K562 (cell line): Measurements from ENCODE around the gene FADS1. TPM values are rescaled to one million over a fixed set of nuclear protein-coding genes. Genes with fewer than 3 reads are reported as not detected.

Experiments used
- ARNT ChIP-seq, 2 experiments: fragments of 450-650 bp; IDR thresholded peaks; 2 replicates each; pipeline ENCODE4 v1.6.1; 2016; ENCODE audit warnings: mild to moderate bottlenecking in 1 of 2
- BHLHE40 ChIP-seq: IDR thresholded peaks from 2 replicates; pipeline ENCODE4 v1.6.1; 2011; ENCODE audit warnings: low read length, improper control_type of control experiment
- CC2D1A ChIP-seq: fragments of 450-650 bp; IDR thresholded peaks from 2 replicates; pipeline ENCODE4 v1.6.1; 2017; ENCODE audit warnings: mild to moderate bottlenecking
- COPS2 ChIP-seq: fragments of 450-650 bp; conservative IDR thresholded peaks from 2 replicates; pipeline ENCODE4 v1.6.1; 2016; ENCODE audit warnings: mild to moderate bottlenecking, moderate library complexity
- CREB1 ChIP-seq, 2 experiments: sonication (generic) in 1 of 2; formaldehyde crosslinking in 1 of 2; IDR thresholded peaks; 2 replicates each; pipeline versions ENCODE4 v1.6.1 to v1.8.0; 2012 to 2022; ENCODE audit warnings: inconsistent platforms in 1 of 2, mild to moderate bottlenecking in 1 of 2, missing genetic modification reagents in 1 of 2, moderate library complexity in 1 of 2
- CREBBP ChIP-seq: IDR thresholded peaks from one replicate; pipeline ENCODE4 v1.6.1; 2012; ENCODE audit warnings: low read depth, mild to moderate bottlenecking, control low read depth, inconsistent platforms, low read length
- FOXA3 ChIP-seq, 2 experiments: fragments of 450-650 bp in 1 of 2; sonication (generic) in 1 of 2; formaldehyde crosslinking; IDR thresholded peaks in 1 of 2; conservative IDR thresholded peaks in 1 of 2; 2 replicates each; pipeline versions ENCODE4 v1.4.0 to v1.8.0; 2020 to 2022; ENCODE audit warnings: mild to moderate bottlenecking in 2 of 2, missing genetic modification reagents in 1 of 2
- FOXP1 ChIP-seq: sonication (generic); formaldehyde crosslinking; IDR thresholded peaks from 2 replicates; pipeline ENCODE4 v1.8.0; 2022; ENCODE audit warnings: mild to moderate bottlenecking, missing genetic modification reagents
- FOXP4 ChIP-seq: sonication (generic); formaldehyde crosslinking; IDR thresholded peaks from 2 replicates; pipeline ENCODE4 v1.8.0; 2022; ENCODE audit warnings: mild to moderate bottlenecking, missing genetic modification reagents, borderline replicate concordance
- HLTF ChIP-seq: fragments of 450-650 bp; IDR thresholded peaks from 2 replicates; pipeline ENCODE4 v1.6.1; 2016
- HNRNPL ChIP-seq: fragments of 200-400 bp; formaldehyde crosslinking; IDR thresholded peaks from 2 replicates; pipeline ENCODE4 v1.6.1; 2017; ENCODE audit warnings: low read depth, mild to moderate bottlenecking, low read length
- IFI16 ChIP-seq: fragments of 250-450 bp; sonication (Bioruptor Pico); IDR thresholded peaks from 2 replicates; pipeline ENCODE4 v2.1.2; 2022; ENCODE audit warnings: mild to moderate bottlenecking, inconsistent platforms
- LCOR ChIP-seq: sonication (generic); formaldehyde crosslinking; IDR thresholded peaks from 2 replicates; pipeline ENCODE4 v1.8.0; 2022; ENCODE audit warnings: mild to moderate bottlenecking, missing genetic modification reagents
- MTF1 ChIP-seq: fragments of 250-450 bp; sonication (Bioruptor Pico); IDR thresholded peaks from 2 replicates; pipeline ENCODE4 v1.9.0; 2021; ENCODE audit warnings: moderate library complexity, mild to moderate bottlenecking, inconsistent platforms, borderline replicate concordance
- NFRKB ChIP-seq: fragments of 450-650 bp; IDR thresholded peaks from 2 replicates; pipeline ENCODE4 v1.6.1; 2016; ENCODE audit warnings: low read depth
- NFXL1 ChIP-seq: fragments of 450-650 bp; formaldehyde crosslinking; IDR thresholded peaks from 2 replicates; pipeline ENCODE4 v1.4.0; 2021; ENCODE audit warnings: mild to moderate bottlenecking
- SMARCA4 ChIP-seq: fragments of 450-650 bp; IDR thresholded peaks from 2 replicates; pipeline ENCODE4 v1.6.1; 2016
- SMARCA5 ChIP-seq: fragments of 450-650 bp; IDR thresholded peaks from 2 replicates; pipeline ENCODE4 v1.6.1; 2016
- SRF ChIP-seq, 2 experiments: fragments of 250-450, 450-650 bp in 1 of 2; sonication (Bioruptor Pico) in 1 of 2; sonication (generic) in 1 of 2; formaldehyde crosslinking; IDR thresholded peaks; 2 replicates each; pipeline versions ENCODE4 v1.5.0 to v1.5.1; 2020 to 2022; ENCODE audit warnings: mild to moderate bottlenecking in 1 of 2, missing genetic modification reagents in 1 of 2
- STAT5B ChIP-seq: fragments of 250-450 bp; sonication (Bioruptor Pico); IDR thresholded peaks from 2 replicates; pipeline ENCODE4 v1.8.0; 2021; ENCODE audit warnings: mild to moderate bottlenecking, inconsistent platforms
- SUPT5H ChIP-seq: fragments of 450-650 bp; IDR thresholded peaks from 2 replicates; pipeline ENCODE4 v1.6.1; 2016
- TAF7 ChIP-seq: fragments of 450-650 bp; IDR thresholded peaks from 2 replicates; pipeline ENCODE4 v1.6.1; 2016; ENCODE audit warnings: missing genetic modification characterization, missing compliant biosample characterization
- TARDBP ChIP-seq: fragments of 450-650 bp; IDR thresholded peaks from 2 replicates; pipeline ENCODE4 v1.6.1; 2016
- ZNF165 ChIP-seq: fragments of 250-450 bp; sonication (Bioruptor Pico); IDR thresholded peaks from 2 replicates; pipeline ENCODE4 v1.4.0; 2020; ENCODE audit warnings: borderline replicate concordance
- ZNF3 ChIP-seq: fragments of 250-450 bp; sonication (Bioruptor Pico); IDR thresholded peaks from 2 replicates; pipeline ENCODE4 v1.5.0; 2021; ENCODE audit warnings: mild to moderate bottlenecking, moderate library complexity
- ZNF696 ChIP-seq: fragments of 250-450 bp; sonication (Bioruptor Pico); conservative IDR thresholded peaks from 2 replicates; pipeline ENCODE4 v1.4.0; 2020; ENCODE audit warnings: mild to moderate bottlenecking, moderate library complexity
- polyA plus RNA-seq, 8 experiments: library from polyadenylated mRNA; depleted of rRNA in 4 of 8; stranded (reverse) in 5 of 8; unstranded in 3 of 8; fragments of >200 nt; fragmentation: Nextera tagmentation in 2 of 8; fragmentation: Illumina TruSeq in 1 of 8; extraction: Ambion mirVana in 2 of 8; extraction: Trizol in 1 of 8; gene quantifications; 2 replicates each; pipeline versions ENCODE4 v1.2.1 to v1.2.3, GENCODE V29; 2011 to 2014; ENCODE audit warnings: inconsistent platforms in 1 of 8, missing spikeins in 1 of 8
- total RNA-seq, 7 experiments: library from RNA; depleted of rRNA in 6 of 7; stranded (reverse); fragments of >200 nt in 6 of 7; fragmentation: Illumina TruSeq in 2 of 7; extraction: Trizol in 2 of 7; gene quantifications; 2 replicates each; pipeline versions ENCODE4 v1.2.1 to v1.2.3, GENCODE V29; 2011 to 2021; ENCODE audit warnings: low replicate concordance in 1 of 7

The FADS1 gene
- total and polyA plus RNA-seq, 9 of the 15 experiments (the other 6 are each of a cell fraction or from before 2014, with no cell fraction given): 110 to 864 (median 364) TPM

GRCh38 chr11:61814247-61814957 lies 2.4 kb downstream of the FADS1 start (continued):
- TF ChIP-seq SUPT5H: peak; percentile 49
- no peak for TF ChIP-seq TARDBP
- TF ChIP-seq ARNT (IDR thresholded peaks at IDR 0.05): peak in 1 of 2 experiments; percentile 48; a peak in 1 of 4 replicates
- 0 out of 2 replicates have a peak, but pooled peaks have one; percentile 39 for TF ChIP-seq ZNF165 (CRISPR knock-in tag)
- no peak for TF ChIP-seq CREBBP
- TF ChIP-seq FOXP1: no peak; the same call in 1 of the 2 replicates
- peak; percentile 78 for TF ChIP-seq NFRKB
- no peak for TF ChIP-seq FOXP4 (CRISPR knock-in tag)
- 0 out of 4 replicates have a peak, but pooled peaks of 1 of the 2 experiments have one; percentile 4 for TF ChIP-seq SRF (CRISPR knock-in tag; IDR thresholded peaks at IDR 0.05)
- peak; percentile 60; the same call in 1 of the 2 replicates for TF ChIP-seq SMARCA5
- TF ChIP-seq NFXL1 (CRISPR knock-in tag): 0 out of 2 replicates have a peak, but pooled peaks have one; percentile 53
- 0 out of 2 replicates have a peak, but pooled peaks have one; percentile 32 for TF ChIP-seq TAF7 (tag)
- peak; percentile 39; the same call in 1 of the 2 replicates for TF ChIP-seq ZNF3 (CRISPR knock-in tag)
- TF ChIP-seq HNRNPL: no peak
- 0 out of 4 replicates have a peak, but pooled peaks of 1 of the 2 experiments have one; percentile 17 for TF ChIP-seq FOXA3 (CRISPR knock-in tag; conservative IDR thresholded peaks at IDR 0.05 in 1 of 2, IDR thresholded peaks at IDR 0.05 in 1 of 2)
- no peak for TF ChIP-seq LCOR (CRISPR knock-in tag)
- no peak for TF ChIP-seq CREB1 (IDR thresholded peaks at IDR 0.05)
- no peak for TF ChIP-seq CREB1 (CRISPR knock-in tag; IDR thresholded peaks at IDR 0.05)
- TF ChIP-seq BHLHE40: no peak
- peak; percentile 74; the same call in 1 of the 2 replicates for TF ChIP-seq HLTF
- no peak for TF ChIP-seq STAT5B (CRISPR knock-in tag)
- TF ChIP-seq ZNF696 (CRISPR knock-in tag): no peak; the same call in 1 of the 2 replicates
- TF ChIP-seq COPS2: no peak
- TF ChIP-seq CC2D1A: peak; percentile 41; the same call in 1 of the 2 replicates
- TF ChIP-seq IFI16 (CRISPR knock-in tag): no peak
- no peak for TF ChIP-seq SMARCA4
- TF ChIP-seq MTF1 (CRISPR knock-in tag): 0 out of 2 replicates have a peak, but pooled peaks have one; percentile 20
